ENCODE data around the gene ATP6V1B1. TPM values are rescaled to one million over a fixed set of nuclear protein-coding genes. Genes with fewer than 3 reads are reported as not detected.

ATP6V1B1 gene
- polyA plus RNA-seq, 3 donors = not detected

- Histone ChIP-seq H3K79me2 (ENCODE audit: insufficient read depth, low read length) (no peaks in the 10 kb centered on the region), H3K9ac (ENCODE audit: insufficient read depth, low read length, poor library complexity, severe bottlenecking) (peak overlapping the region; percentile 54), H3K4me1 (ENCODE audit: control insufficient read depth in 1 of 2, insufficient read depth in 2 of 2, low read length in 2 of 2) (peaks cover 21 to 24% of the 10 kb centered on the region in 2 donors), H3K27me3 (ENCODE audit: control insufficient read depth in 2 of 2, insufficient read depth in 2 of 2, low read length in 2 of 2) (peaks cover 75 to 98% of the 10 kb centered on the region in 2 donors), H3K4me2 (replicated peaks; ENCODE audit: extremely low read depth, low read length, poor library complexity, severe bottlenecking) (peak overlapping the region; percentile 90), H3K36me3 (replicated peaks in 1 of 2; ENCODE audit: control insufficient read depth in 1 of 2, insufficient read depth in 2 of 2, low read length in 2 of 2) (no peaks in the 10 kb centered on the region), H3K9me3 (replicated peaks in 1 of 2; ENCODE audit: control insufficient read depth in 1 of 2, insufficient read depth in 1 of 2, low read length in 2 of 2) (peaks cover 2 to 37% of the 10 kb centered on the region in 2 donors), H3K27ac (ENCODE audit: low read depth in 1 of 2, low read length in 2 of 2) (no peak overlapping the region), H3K4me3 (replicated peaks in 1 of 3; ENCODE audit: low read depth in 2 of 3, low read length in 3 of 3) (peak overlapping the region; percentile 26 to 75 (median 42)), H2AFZ (ENCODE audit: insufficient read depth, low read depth, low read length, poor library complexity, severe bottlenecking) (peak overlapping the region; percentile 74), H4K20me1 (ENCODE audit: insufficient read depth, low read length) (no peaks in the 10 kb centered on the region)
- peak; percentile 10 to 77 (median 51) for DNase-seq
- WGBS (ENCODE audit: insufficient coverage) = 3% methylated on average over 22 of the region's 40 CpGs
- Mint-ChIP-seq H3K27ac (peak overlapping the region in 2 of 7 donors; percentile 20 to 64), H3K36me3 (peaks cover 5 to 11% of the 10 kb centered on the region in 2 donors), H3K9me3 (peaks cover 0 to 26% (median 16%) of the 10 kb centered on the region in 7 donors), H3K27me3 (ENCODE audit: low read depth in 3 of 3) (peaks cover 78 to 89% (median 85%) of the 10 kb centered on the region in 3 donors), H3K4me3 (peak overlapping the region; percentile 79 to 95), H3K4me1 (peaks cover 31% of the 10 kb centered on the region)
- intact Hi-C loops (cut with micrococcal nuclease) = no loop called here
- no peak for TF ChIP-seq CTCF (IDR thresholded peaks at IDR 0.05)
Measured at GRCh38 chr2:70907130-70908057, 28.3 kb upstream of the ATP6V1B1 start.

GRCh38 chr2:70916291-70916690, 19.4 kb upstream of the ATP6V1B1 start:
- Mint-ChIP-seq H3K36me3 (no peaks in the 10 kb centered on the region), H3K4me1 (no peaks in the 10 kb centered on the region), H3K9me3 (peaks cover 0 to 3% (median 0%) of the 10 kb centered on the region in 7 donors), H3K27me3 (ENCODE audit: low read depth in 3 of 3) (peaks cover 41 to 67% (median 49%) of the 10 kb centered on the region in 3 donors), H3K4me3 (no peak overlapping the region), H3K27ac (no peak overlapping the region)
- intact Hi-C loops (cut with micrococcal nuclease) = loop anchor here (5.0 kb wide), 2 partner anchors 44 to 54 kb away; no protein-coding TSS in a partner anchor
- Histone ChIP-seq H2AFZ (ENCODE audit: insufficient read depth, low read depth, low read length, poor library complexity, severe bottlenecking) (no peak overlapping the region), H3K9me3 (replicated peaks in 1 of 2; ENCODE audit: control insufficient read depth in 1 of 2, insufficient read depth in 1 of 2, low read length in 2 of 2) (no peaks in the 10 kb centered on the region), H4K20me1 (ENCODE audit: insufficient read depth, low read length) (no peaks in the 10 kb centered on the region), H3K27ac (ENCODE audit: low read depth in 1 of 2, low read length in 2 of 2) (no peak overlapping the region), H3K4me2 (replicated peaks; ENCODE audit: extremely low read depth, low read length, poor library complexity, severe bottlenecking) (no peak overlapping the region), H3K4me1 (ENCODE audit: control insufficient read depth in 1 of 2, insufficient read depth in 2 of 2, low read length in 2 of 2) (no peaks in the 10 kb centered on the region), H3K9ac (ENCODE audit: insufficient read depth, low read length, poor library complexity, severe bottlenecking) (no peak overlapping the region), H3K27me3 (ENCODE audit: control insufficient read depth in 2 of 2, insufficient read depth in 2 of 2, low read length in 2 of 2) (peaks cover 15 to 42% of the 10 kb centered on the region in 2 donors), H3K4me3 (replicated peaks in 1 of 3; ENCODE audit: low read depth in 2 of 3, low read length in 3 of 3) (no peak overlapping the region), H3K79me2 (ENCODE audit: insufficient read depth, low read length) (no peaks in the 10 kb centered on the region), H3K36me3 (replicated peaks in 1 of 2; ENCODE audit: control insufficient read depth in 1 of 2, insufficient read depth in 2 of 2, low read length in 2 of 2) (no peaks in the 10 kb centered on the region)
- no peak for TF ChIP-seq CTCF (IDR thresholded peaks at IDR 0.05)
- DNase-seq = peak in 1 of 3 donors; percentile 9
